ELF-1 (cell line): Measurements from ENCODE around the gene LMCD1.

Experiments used
- DNase-seq: peaks from one replicate; pipeline ENCODE4 v3.0.0-alpha.2; 2016; ENCODE audit warnings: low read depth, low spot score

Gene LMCD1

DNA sequence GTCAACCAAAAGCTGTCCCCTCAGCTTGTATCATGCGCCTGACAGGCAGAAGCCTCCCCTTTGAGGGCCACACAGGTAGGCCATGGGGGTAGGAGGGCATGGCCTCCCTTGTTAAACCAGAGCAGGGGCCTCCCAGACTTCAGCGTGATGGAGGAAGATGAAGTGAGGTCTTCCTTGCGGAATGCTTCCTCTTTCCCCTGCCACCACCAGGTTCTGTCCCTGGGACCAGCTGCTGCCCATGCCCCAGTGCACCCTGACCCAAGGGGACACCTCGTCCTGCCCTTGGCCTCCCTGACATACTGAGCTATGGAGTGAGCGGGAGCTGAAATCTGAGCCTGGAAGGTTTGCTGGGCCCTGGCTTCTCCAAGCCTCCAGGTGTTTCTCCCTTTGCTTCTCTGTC, 116.3 kb downstream of the LMCD1 start:
- DNase-seq = no peak

DNA sequence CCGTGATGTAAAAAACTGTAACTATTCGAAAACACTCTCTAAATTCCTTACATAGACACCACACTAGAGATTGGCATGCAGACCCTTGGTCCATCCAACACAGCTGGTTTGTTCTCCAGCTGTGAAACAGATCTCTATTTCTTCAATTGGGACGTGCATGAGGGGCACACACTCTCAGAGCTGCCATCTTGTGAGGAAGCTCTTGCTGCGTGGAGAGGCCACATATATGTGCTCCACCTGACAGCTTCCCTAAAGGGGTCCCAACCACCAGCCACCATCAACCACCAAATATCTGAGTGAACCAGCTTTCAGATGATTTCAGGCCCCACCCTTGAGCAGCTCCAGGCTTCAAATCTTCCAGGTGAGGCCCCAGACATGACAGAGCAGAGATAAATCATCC, 117.3 kb downstream of the LMCD1 start:
- no peak for DNase-seq

DNA sequence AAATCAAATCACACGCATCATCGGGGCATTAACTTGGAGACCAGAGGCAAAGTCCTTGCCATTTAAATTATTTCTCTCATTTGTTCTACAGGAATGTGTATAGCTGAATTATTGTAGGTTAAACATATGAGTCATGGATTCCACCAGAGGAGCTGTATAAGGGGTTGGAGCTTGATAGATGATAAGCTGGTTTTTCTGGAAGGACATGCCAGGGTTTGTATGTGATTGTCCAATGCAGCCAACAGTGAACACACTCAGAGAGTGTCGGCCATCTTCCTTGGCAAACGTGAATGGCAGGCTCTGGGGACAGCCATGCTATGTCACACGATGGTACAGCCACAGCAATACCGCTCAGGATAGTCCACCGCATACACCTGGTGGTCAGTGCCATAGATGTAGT, 117.9 kb downstream of the LMCD1 start:
- no peak for DNase-seq

DNA sequence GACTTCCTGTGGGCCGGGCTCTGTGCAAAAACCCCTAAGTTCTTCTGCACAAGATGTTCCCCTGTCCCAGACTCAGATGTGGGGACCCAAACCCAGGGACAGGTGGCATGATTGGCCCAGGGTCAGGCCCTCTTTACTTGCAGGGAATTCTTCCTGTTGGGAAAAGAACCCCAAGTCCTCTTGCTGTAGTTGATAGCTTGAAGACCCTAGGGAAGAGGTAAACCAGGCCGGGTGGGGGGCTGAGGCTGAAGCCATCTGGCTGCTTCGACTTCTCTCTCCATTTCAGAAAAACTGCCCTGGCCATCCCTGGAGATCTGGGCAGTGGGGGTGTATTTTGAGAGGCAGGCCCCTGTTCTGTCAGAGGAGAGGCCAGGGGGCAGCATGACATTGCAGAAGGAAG, 119.5 kb downstream of the LMCD1 start:
- no peak for DNase-seq

DNA sequence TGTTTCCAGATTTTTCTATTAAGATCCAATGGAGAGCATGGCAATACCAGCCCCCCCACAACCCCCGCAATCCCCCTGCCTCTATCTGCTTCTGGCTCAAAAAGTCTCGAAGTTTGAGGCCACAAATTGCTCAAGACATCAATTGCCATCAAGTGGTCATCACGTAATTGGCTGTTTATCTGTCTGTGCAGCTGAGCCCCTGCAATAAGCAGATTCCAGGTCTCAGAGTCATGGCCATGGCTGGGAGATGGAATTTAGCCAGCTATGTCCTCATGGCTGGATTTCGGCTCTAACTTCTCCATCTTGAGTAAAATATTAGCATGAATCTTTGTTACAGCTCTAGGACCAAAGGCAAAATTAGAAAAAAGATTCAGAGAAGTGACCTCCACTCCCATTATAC, 120.2 kb downstream of the LMCD1 start:
- DNase-seq = no peak

DNA sequence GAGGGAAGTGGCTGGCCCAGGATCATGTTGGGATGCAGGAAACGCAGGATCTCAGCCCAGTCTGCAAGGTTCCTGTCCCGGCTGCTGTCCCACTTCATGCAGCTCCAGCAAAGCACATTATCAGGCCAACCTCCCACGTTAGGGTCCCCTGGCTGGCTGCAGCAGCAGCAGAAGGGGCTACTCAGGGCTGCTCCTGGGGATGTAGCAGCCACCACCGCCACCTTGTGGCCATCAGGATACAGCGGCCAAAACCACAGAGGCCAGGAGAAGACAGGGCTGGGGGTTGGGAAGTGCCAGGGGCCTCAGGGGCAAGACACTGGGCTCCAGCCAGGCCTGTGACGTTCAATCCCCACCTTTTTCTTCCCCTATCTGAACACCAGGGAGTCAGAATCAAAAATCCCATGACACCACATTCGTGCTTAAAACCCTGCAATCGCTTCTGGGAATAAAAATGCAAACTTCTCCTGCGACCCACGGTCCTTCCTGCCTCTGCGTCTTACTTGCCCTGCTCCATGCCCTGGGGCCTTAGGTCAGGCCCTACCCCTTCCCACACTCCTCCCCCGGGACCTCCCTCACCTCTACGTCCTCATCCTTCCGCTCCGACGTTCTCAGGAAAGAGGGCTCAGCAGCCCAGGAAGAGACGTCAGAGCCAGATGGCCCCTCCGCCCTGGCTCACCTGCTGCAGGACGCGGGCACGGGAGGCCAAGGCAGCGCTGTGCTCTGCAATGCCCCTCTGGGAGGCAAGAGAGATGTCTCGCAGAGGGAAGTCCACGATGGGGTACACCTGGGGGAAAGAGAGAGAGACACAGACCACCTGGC, 121.5 kb downstream of the LMCD1 start:
- peak; percentile 96 for DNase-seq

DNA sequence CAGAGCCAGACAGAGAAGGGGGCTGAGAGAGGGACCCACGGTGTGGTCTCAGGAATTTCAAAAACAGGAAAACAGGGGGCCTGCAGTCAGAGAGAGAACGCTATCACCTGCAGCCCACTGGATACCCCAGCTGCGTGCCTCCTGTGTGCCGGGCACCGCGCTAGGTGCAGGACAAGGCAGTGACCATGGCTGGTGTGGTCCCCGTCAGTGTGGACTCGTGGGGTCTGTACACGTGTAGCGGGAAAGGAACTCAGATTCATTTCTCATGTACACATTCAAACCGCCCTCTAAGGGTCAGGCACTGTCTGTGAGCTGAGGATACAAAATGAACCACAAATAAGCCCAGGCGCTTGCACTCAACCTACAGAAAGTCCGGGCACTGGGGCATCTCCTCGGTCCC, 122.1 kb downstream of the LMCD1 start:
- DNase-seq = no peak
